ENCODE measurements around the gene BBOX1. TPM values are rescaled to one million over a fixed set of nuclear protein-coding genes. Genes with fewer than 3 reads are reported as not detected.
"Not testable (repeated sequence)": the region's sequence is repeated elsewhere in the genome, so short reads cannot be mapped to it uniquely, and the experiment has no call there.

Gene BBOX1
- total RNA-seq, 6 donors from 2014 or later, result 0.51 to 0.79 TPM; not detected in 4

- Histone ChIP-seq H3K9me3 (no peaks in the 10 kb centered on the region), H3K27me3 (no peaks in the 10 kb centered on the region), H3K27ac (no peak overlapping the region), H3K4me3 (no peak overlapping the region), H3K4me1 (no peaks in the 10 kb centered on the region), H3K36me3 (no peaks in the 10 kb centered on the region)
- DNase-seq (no peak), ATAC-seq (ENCODE audit: low FRiP score in 2 of 2) (no peak)
- WGBS, 2 donors, result 75 to 87% methylated on average over 9 of the region's 9 CpGs
- TF ChIP-seq, protein P1, sequence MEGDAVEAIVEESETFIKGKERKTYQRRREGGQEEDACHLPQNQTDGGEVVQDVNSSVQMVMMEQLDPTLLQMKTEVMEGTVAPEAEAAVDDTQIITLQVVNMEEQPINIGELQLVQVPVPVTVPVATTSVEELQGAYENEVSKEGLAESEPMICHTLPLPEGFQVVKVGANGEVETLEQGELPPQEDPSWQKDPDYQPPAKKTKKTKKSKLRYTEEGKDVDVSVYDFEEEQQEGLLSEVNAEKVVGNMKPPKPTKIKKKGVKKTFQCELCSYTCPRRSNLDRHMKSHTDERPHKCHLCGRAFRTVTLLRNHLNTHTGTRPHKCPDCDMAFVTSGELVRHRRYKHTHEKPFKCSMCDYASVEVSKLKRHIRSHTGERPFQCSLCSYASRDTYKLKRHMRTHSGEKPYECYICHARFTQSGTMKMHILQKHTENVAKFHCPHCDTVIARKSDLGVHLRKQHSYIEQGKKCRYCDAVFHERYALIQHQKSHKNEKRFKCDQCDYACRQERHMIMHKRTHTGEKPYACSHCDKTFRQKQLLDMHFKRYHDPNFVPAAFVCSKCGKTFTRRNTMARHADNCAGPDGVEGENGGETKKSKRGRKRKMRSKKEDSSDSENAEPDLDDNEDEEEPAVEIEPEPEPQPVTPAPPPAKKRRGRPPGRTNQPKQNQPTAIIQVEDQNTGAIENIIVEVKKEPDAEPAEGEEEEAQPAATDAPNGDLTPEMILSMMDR (IDR thresholded peaks at IDR 0.05), result no peak
- TF ChIP-seq POLR2A (IDR thresholded peaks at IDR 0.05) (no peak), EP300 (IDR thresholded peaks at IDR 0.05) (no peak), POLR2AphosphoS5 (IDR thresholded peaks at IDR 0.05) (no peak)
Measured at GRCh38 chr11:27174672-27175210, 134.1 kb downstream of the BBOX1 start.

DNA sequence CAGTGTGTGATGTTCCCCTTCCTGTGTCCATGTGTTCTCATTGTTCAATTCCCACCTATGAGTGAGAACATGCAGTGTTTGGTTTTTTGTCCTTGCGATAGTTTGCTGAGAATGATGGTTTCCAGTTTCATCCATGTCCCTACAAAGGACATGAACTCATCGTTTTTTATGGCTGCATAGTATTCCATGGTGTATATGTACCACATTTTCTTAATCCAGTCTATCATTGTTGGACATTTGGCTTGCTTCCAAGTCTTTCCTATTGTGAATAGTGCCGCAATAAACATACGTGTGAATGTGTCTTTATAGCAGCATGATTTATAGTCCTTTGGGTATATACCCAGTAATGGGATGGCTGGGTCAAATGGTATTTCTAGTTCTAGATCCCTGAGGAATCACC lies 134.9 kb downstream of the BBOX1 start:
- not testable (repeated sequence) for ATAC-seq (ENCODE audit: low FRiP score in 2 of 2); H3K9me3 ChIP-seq; H3K27me3 ChIP-seq; H3K4me3 ChIP-seq; DNase-seq; H3K36me3 ChIP-seq; H3K27ac ChIP-seq; H3K4me1 ChIP-seq
- 81 to 84% methylated on average over 3 of the region's 4 CpGs for WGBS, 2 donors

Other genes with a start within 250 kb of the BBOX1 start
- gene FIBIN, start 46.7 kb upstream of the BBOX1 start, total RNA-seq, result 10 to 100 TPM; 14.7 to 40.0 (median 25.0) TPM

All from upper lobe of left lung (tissue), 6 donors.